ENCODE results near the gene ATOH8.

DNA sequence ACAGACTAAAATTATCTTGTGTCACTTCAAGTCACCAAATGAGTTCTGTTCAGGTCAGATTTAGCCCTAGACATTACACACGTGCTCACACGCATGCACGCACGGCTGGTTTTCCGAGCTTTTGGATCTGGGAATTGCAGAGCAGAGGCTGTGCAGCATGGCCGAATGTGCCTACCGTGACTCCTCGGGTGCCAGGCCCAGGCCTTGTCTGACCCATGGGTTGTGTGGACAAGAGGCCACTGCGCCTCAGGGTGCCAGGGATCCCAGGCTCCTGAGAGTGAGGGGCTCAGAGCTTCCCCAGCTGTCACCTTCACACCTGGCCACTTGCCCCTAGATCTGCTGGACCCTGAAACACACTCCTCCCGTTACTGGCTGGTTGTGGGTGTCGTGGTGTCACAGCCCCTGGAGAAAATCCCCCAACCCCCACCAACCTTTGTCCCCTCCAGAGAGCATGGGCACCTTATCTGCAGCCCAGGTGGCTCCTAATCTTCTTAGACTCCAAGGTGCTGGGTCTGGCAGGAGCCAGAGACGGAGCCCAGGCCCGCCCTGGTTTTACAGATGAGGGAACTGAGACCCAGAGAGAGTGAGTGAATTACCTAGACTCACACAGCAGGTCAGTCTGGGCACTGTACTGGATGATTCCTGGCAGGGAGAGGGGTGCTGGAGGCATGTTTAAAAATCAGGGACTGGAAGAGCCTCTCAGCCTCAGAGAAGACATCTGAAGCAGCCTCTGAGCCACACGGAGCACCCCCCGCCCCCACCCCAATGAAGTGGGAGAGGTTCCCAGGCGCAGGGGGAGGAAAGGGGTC lies 56.8 kb downstream of the ATOH8 start:
- TF ChIP-seq, protein P1, sequence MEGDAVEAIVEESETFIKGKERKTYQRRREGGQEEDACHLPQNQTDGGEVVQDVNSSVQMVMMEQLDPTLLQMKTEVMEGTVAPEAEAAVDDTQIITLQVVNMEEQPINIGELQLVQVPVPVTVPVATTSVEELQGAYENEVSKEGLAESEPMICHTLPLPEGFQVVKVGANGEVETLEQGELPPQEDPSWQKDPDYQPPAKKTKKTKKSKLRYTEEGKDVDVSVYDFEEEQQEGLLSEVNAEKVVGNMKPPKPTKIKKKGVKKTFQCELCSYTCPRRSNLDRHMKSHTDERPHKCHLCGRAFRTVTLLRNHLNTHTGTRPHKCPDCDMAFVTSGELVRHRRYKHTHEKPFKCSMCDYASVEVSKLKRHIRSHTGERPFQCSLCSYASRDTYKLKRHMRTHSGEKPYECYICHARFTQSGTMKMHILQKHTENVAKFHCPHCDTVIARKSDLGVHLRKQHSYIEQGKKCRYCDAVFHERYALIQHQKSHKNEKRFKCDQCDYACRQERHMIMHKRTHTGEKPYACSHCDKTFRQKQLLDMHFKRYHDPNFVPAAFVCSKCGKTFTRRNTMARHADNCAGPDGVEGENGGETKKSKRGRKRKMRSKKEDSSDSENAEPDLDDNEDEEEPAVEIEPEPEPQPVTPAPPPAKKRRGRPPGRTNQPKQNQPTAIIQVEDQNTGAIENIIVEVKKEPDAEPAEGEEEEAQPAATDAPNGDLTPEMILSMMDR (IDR thresholded peaks at IDR 0.05; ENCODE audit: insufficient read depth, low read depth, low read length): no peak
- no peak for TF ChIP-seq EZH2 (IDR thresholded peaks at IDR 0.05; ENCODE audit: insufficient read depth, low read length)
